Measurements from ENCODE around the gene PRKCE. TPM values are rescaled to one million over a fixed set of nuclear protein-coding genes. Genes with fewer than 3 reads are reported as not detected.

The PRKCE gene
- total RNA-seq, 1 donor from 2014 or later, result 85.0 TPM

- Histone ChIP-seq H3K27ac (no peak overlapping the region), H3K4me1 (peaks cover 9% of the 10 kb centered on the region), H3K4me3 (no peak overlapping the region), H3K9me3 (no peaks in the 10 kb centered on the region), H3K27me3 (ENCODE audit: low read depth) (no peaks in the 10 kb centered on the region), H3K36me3 (no peaks in the 10 kb centered on the region)
- DNase-seq (no peak), ATAC-seq (no peak)
- no peak for TF ChIP-seq CTCF (IDR thresholded peaks at IDR 0.05)
- intact Hi-C loops (cut with DNase I), result no loop called here
These were observed 200.3 kb downstream of the PRKCE start for GRCh38 chr2:45851576-45852304.

GRCh38 chr2:45852450-45853150, 201.1 kb downstream of the PRKCE start:
- DNase-seq (no peak), ATAC-seq (no peak)
- intact Hi-C loops (cut with DNase I), result no loop called here
- no peaks in the 10 kb centered on the region for H3K9me3 ChIP-seq
- no peak for TF ChIP-seq CTCF (IDR thresholded peaks at IDR 0.05)
- H3K36me3 ChIP-seq, result no peaks in the 10 kb centered on the region
- peaks cover 9% of the 10 kb centered on the region for H3K4me1 ChIP-seq
- H3K27me3 ChIP-seq (ENCODE audit: low read depth), result no peaks in the 10 kb centered on the region
- no peak overlapping the region for H3K27ac ChIP-seq
- no peak overlapping the region for H3K4me3 ChIP-seq

- intact Hi-C loops (cut with DNase I), result no loop called here
- no peaks in the 10 kb centered on the region for H3K27me3 ChIP-seq (ENCODE audit: low read depth)
- H3K4me1 ChIP-seq, result peaks cover 19% of the 10 kb centered on the region
These were observed 203.9 kb downstream of the PRKCE start for GRCh38 chr2:45855374-45855773.

GRCh38 chr2:45856391-45857274, 205.2 kb downstream of the PRKCE start:
- Histone ChIP-seq H3K36me3 (no peaks in the 10 kb centered on the region), H3K4me1 (peaks cover 31% of the 10 kb centered on the region), H3K27me3 (ENCODE audit: low read depth) (no peaks in the 10 kb centered on the region), H3K9me3 (no peaks in the 10 kb centered on the region), H3K27ac (no peak overlapping the region), H3K4me3 (no peak overlapping the region)
- TF ChIP-seq CTCF (IDR thresholded peaks at IDR 0.05), result no peak
- intact Hi-C loops (cut with DNase I), result no loop called here
- DNase-seq (no peak), ATAC-seq (no peak)

More at GRCh38 chr2:45855374-45855773, 203.9 kb downstream of the PRKCE start:
- Histone ChIP-seq H3K9me3 (no peaks in the 10 kb centered on the region), H3K36me3 (no peaks in the 10 kb centered on the region), H3K27ac (no peak overlapping the region), H3K4me3 (no peak overlapping the region)
- no peak for TF ChIP-seq CTCF (IDR thresholded peaks at IDR 0.05)
- DNase-seq, result no peak
- no peak for ATAC-seq

GRCh38 chr2:45857275-45857609, 205.8 kb downstream of the PRKCE start:
- DNase-seq (no peak), ATAC-seq (no peak)
- H3K27ac ChIP-seq, result no peak overlapping the region
- no peaks in the 10 kb centered on the region for H3K36me3 ChIP-seq
- H3K4me1 ChIP-seq, result peaks cover 31% of the 10 kb centered on the region
- H3K9me3 ChIP-seq, result no peaks in the 10 kb centered on the region
- intact Hi-C loops (cut with DNase I), result no loop called here
- H3K27me3 ChIP-seq (ENCODE audit: low read depth), result no peaks in the 10 kb centered on the region
- no peak for TF ChIP-seq CTCF (IDR thresholded peaks at IDR 0.05)
- no peak overlapping the region for H3K4me3 ChIP-seq
